IMR-90 (cell line): Measurements from ENCODE around the gene MMP20. TPM values are rescaled to one million over a fixed set of nuclear protein-coding genes. Genes with fewer than 3 reads are reported as not detected.

Source experiments
- ATAC-seq: fragments of 200-7000 bp; cut with Tn5 transposase; 2 replicates; pipeline ENCODE4 v1.9.1; 2020; ENCODE audit warnings: low read depth, mild to moderate bottlenecking, moderate library complexity
- BruUV-seq: library from RNA; stranded (reverse); fragments of 400-500 nt; replicated peaks from 2 replicates; lab custom pipeline; 2021; lab: Mats Ljungman, UMichigan
- CTCF ChIA-PET: fragments of 300-600 bp; formaldehyde crosslinking; extraction: SDS; loops from one replicate; lab custom pipeline; 2021; ENCODE audit warnings: antibody characterized with exemption; lab: Yijun Ruan, JAX
- POLR2A ChIA-PET: fragments of 300-600 bp; sonication (Branson Sonifier 250); formaldehyde crosslinking; loops from one replicate; lab custom pipeline; 2022; ENCODE audit warnings: antibody characterized with exemption; ENCODE audit not compliant: unreplicated experiment; lab: Charles Lee
- DNase-seq: peaks from one replicate; pipeline ENCODE4 v3.0.0; 2013
- H2AFZ ChIP-seq: replicated peaks from 2 replicates; pipeline ENCODE3; 2013; ENCODE audit warnings: low read length, mild to moderate bottlenecking; ENCODE audit not compliant: poor library complexity
- H2AK5ac ChIP-seq: 2 replicates; pipeline ENCODE4 v1.6.1; 2013; ENCODE audit warnings: low read depth, low read length, inconsistent platforms
- H2AK9ac ChIP-seq: replicated peaks from 2 replicates; pipeline ENCODE3; 2013; ENCODE audit warnings: mild to moderate bottlenecking, low read depth, low read length, moderate library complexity; ENCODE audit not compliant: poor library complexity
- H2BK120ac ChIP-seq: 2 replicates; pipeline ENCODE4 v1.6.1; 2013; ENCODE audit warnings: low read depth, low read length, inconsistent platforms
- H2BK15ac ChIP-seq: 3 replicates; pipeline ENCODE4 v1.6.1; 2013; ENCODE audit warnings: low read depth, low read length, inconsistent platforms
- H2BK20ac ChIP-seq: 2 replicates; pipeline ENCODE4 v1.6.1; 2013; ENCODE audit warnings: low read depth, mild to moderate bottlenecking, inconsistent platforms, low read length, moderate library complexity
- H2BK5ac ChIP-seq: 2 replicates; pipeline ENCODE4 v1.6.1; 2013; ENCODE audit warnings: mild to moderate bottlenecking, low read depth, low read length, inconsistent platforms; ENCODE audit not compliant: poor library complexity, severe bottlenecking
- H3K14ac ChIP-seq: replicated peaks from 2 replicates; pipeline ENCODE4 v1.6.1; 2013; ENCODE audit warnings: low read depth, low read length, inconsistent platforms
- H3K18ac ChIP-seq: 2 replicates; pipeline ENCODE4 v1.6.1; 2013; ENCODE audit warnings: low read depth, low read length, control low read depth
- H3K23ac ChIP-seq: 2 replicates; pipeline ENCODE4 v1.6.1; 2013; ENCODE audit warnings: low read depth, low read length, inconsistent platforms
- H3K27ac ChIP-seq: 2 replicates; pipeline ENCODE4 v1.5.1; 2013; ENCODE audit warnings: mild to moderate bottlenecking, control low read depth, low read length; ENCODE audit not compliant: insufficient read depth
- H3K27me3 ChIP-seq: 2 replicates; pipeline ENCODE4 v1.6.1; 2013; ENCODE audit warnings: low read length; ENCODE audit not compliant: control insufficient read depth, insufficient read depth
- H3K36me3 ChIP-seq: 2 replicates; pipeline ENCODE4 v1.6.1; 2013; ENCODE audit warnings: low read length, mixed read lengths; ENCODE audit not compliant: control insufficient read depth, insufficient read depth
- H3K4ac ChIP-seq: 2 replicates; pipeline ENCODE4 v1.6.1; 2013; ENCODE audit warnings: low read depth, low read length, inconsistent platforms
- H3K4me1 ChIP-seq: 2 replicates; pipeline ENCODE4 v1.6.1; 2013; ENCODE audit warnings: low read length, mixed read lengths; ENCODE audit not compliant: control insufficient read depth, insufficient read depth
- H3K4me2 ChIP-seq: 2 replicates; pipeline ENCODE4 v1.6.1; 2013; ENCODE audit warnings: low read depth, mild to moderate bottlenecking, control low read depth, low read length, moderate library complexity
- H3K4me3 ChIP-seq: 2 replicates; pipeline ENCODE4 v1.5.1; 2013; ENCODE audit warnings: low read depth, mild to moderate bottlenecking, control low read depth, low read length, moderate library complexity; ENCODE audit not compliant: insufficient read depth
- H3K56ac ChIP-seq: 2 replicates; pipeline ENCODE4 v1.6.1; 2013; ENCODE audit warnings: low read length, inconsistent platforms; ENCODE audit not compliant: insufficient read depth; ENCODE audit errors: extremely low read depth
- H3K79me1 ChIP-seq, 2 experiments: 2 replicates each; pipeline ENCODE4 v1.6.1; 2013; ENCODE audit warnings: low read length in 2 of 2, inconsistent platforms in 1 of 2, low read depth in 1 of 2
- H3K9ac ChIP-seq: 2 replicates; pipeline ENCODE4 v1.6.1; 2013; ENCODE audit warnings: low read depth, low read length, control low read depth
- H3K9me1 ChIP-seq: 2 replicates; pipeline ENCODE4 v1.6.1; 2013; ENCODE audit warnings: low read length, inconsistent platforms; ENCODE audit not compliant: insufficient read depth
- H3K9me3 ChIP-seq: 2 replicates; pipeline ENCODE4 v1.6.1; 2013; ENCODE audit warnings: low read length; ENCODE audit not compliant: control insufficient read depth, insufficient read depth
- H4K20me1 ChIP-seq: 2 replicates; pipeline ENCODE4 v1.6.1; 2013; ENCODE audit warnings: low read length, inconsistent platforms; ENCODE audit not compliant: insufficient read depth
- H4K5ac ChIP-seq: 2 replicates; pipeline ENCODE4 v1.6.1; 2013; ENCODE audit warnings: mild to moderate bottlenecking, low read depth, low read length, control low read depth
- H4K8ac ChIP-seq, 2 experiments: 2 replicates each; pipeline ENCODE4 v1.6.1; 2013; ENCODE audit warnings: low read depth in 2 of 2, low read length in 2 of 2, control low read depth in 1 of 2, inconsistent platforms in 1 of 2
- H4K91ac ChIP-seq: 2 replicates; pipeline ENCODE4 v1.6.1; 2013; ENCODE audit warnings: low read depth, low read length, inconsistent platforms; ENCODE audit not compliant: insufficient read depth
- BHLHE40 ChIP-seq: fragments of 150-350 bp; IDR thresholded peaks from 2 replicates; pipeline ENCODE4 v1.6.1; 2016; ENCODE audit warnings: mild to moderate bottlenecking, low read depth, low read length
- CEBPB ChIP-seq: IDR thresholded peaks from 2 replicates; pipeline ENCODE4 v1.6.1; 2012; ENCODE audit warnings: low read depth, low read length, improper control_type of control experiment
- CHD1 ChIP-seq: IDR thresholded peaks from 2 replicates; pipeline ENCODE4 v1.6.1; 2012; ENCODE audit warnings: low read depth, low read length, improper control_type of control experiment
- CTCF ChIP-seq: conservative IDR thresholded peaks from 2 replicates; pipeline ENCODE4 v1.5.1; 2012; ENCODE audit warnings: mild to moderate bottlenecking, low read depth, low read length, improper control_type of control experiment
- ELK1 ChIP-seq: fragments of 150-350 bp; IDR thresholded peaks from 2 replicates; pipeline ENCODE4 v1.6.1; 2016; ENCODE audit warnings: low read depth, mild to moderate bottlenecking, low read length, moderate library complexity, borderline replicate concordance
- FOS ChIP-seq: fragments of 150-350 bp; IDR thresholded peaks from 2 replicates; pipeline ENCODE4 v1.6.1; 2016; ENCODE audit warnings: low read depth, low read length
- MAFK ChIP-seq: IDR thresholded peaks from 2 replicates; pipeline ENCODE4 v1.6.1; 2012; ENCODE audit warnings: low read depth, low read length, improper control_type of control experiment
- MAZ ChIP-seq: IDR thresholded peaks from 2 replicates; pipeline ENCODE4 v1.6.1; 2012; ENCODE audit warnings: low read depth, mild to moderate bottlenecking, low read length, improper control_type of control experiment, moderate library complexity, borderline replicate concordance
- MXI1 ChIP-seq: IDR thresholded peaks from 2 replicates; pipeline ENCODE4 v1.6.1; 2012; ENCODE audit warnings: low read depth, mild to moderate bottlenecking, low read length, moderate library complexity, borderline replicate concordance
- NFE2L2 ChIP-seq: fragments of 150-350 bp; IDR thresholded peaks from 2 replicates; pipeline ENCODE4 v1.6.1; 2016; ENCODE audit warnings: low read depth, mild to moderate bottlenecking, low read length
- RAD21 ChIP-seq: IDR thresholded peaks from 2 replicates; pipeline ENCODE4 v1.6.1; 2012; ENCODE audit warnings: low read length, improper control_type of control experiment
- RCOR1 ChIP-seq: IDR thresholded peaks from 2 replicates; pipeline ENCODE4 v1.6.1; 2012; ENCODE audit warnings: mild to moderate bottlenecking, low read length, improper control_type of control experiment; ENCODE audit not compliant: insufficient replicate concordance
- RFX5 ChIP-seq: IDR thresholded peaks from 2 replicates; pipeline ENCODE4 v1.8.0; 2012; ENCODE audit warnings: low read depth, mild to moderate bottlenecking, low read length, moderate library complexity
- SMC3 ChIP-seq: fragments of 150-350 bp; IDR thresholded peaks from 2 replicates; pipeline ENCODE4 v1.6.1; 2016; ENCODE audit warnings: low read depth, mild to moderate bottlenecking, antibody characterized with exemption, low read length, moderate library complexity
- USF2 ChIP-seq: fragments of 150-350 bp; IDR thresholded peaks from 2 replicates; pipeline ENCODE4 v1.6.1; 2017; ENCODE audit warnings: mild to moderate bottlenecking, antibody characterized with exemption, low read length, low read depth
- WGBS, 2 experiments: methylation state at CpG; one replicate each; pipeline versions ENCODE4 v1.1.5 to v1.1.7; 2013; ENCODE audit warnings: missing lambda C conversion rate in 2 of 2; ENCODE audit not compliant: insufficient read length in 1 of 2; ENCODE audit errors: extremely low coverage in 2 of 2; 5-methylcytosine and 5-hydroxymethylcytosine counted together
- dilution Hi-C: fragments of 300-500 bp; cut with HindIII; formaldehyde crosslinking; loops from one replicate; pipeline ENCODE4 v1.14.3; 2018; ENCODE audit warnings: low sequenced_read_pairs; ENCODE audit not compliant: unreplicated experiment
- in situ Hi-C: fragments of 300-500 bp; cut with MboI; formaldehyde crosslinking; loops from 3 replicates; pipeline ENCODE4 v1.14.3; 2019; ENCODE audit warnings: low sequenced_read_pairs, inconsistent platforms, mixed read lengths
- intact Hi-C: fragments of 100-400 bp; cut with micrococcal nuclease; formaldehyde crosslinking; loops from 2 replicates; pipeline ENCODE4 v1.10.0; 2022
- polyA plus RNA-seq, 3 experiments: library from polyadenylated mRNA; depleted of rRNA; stranded (reverse); fragments of >200 nt; gene quantifications; 2 replicates each; pipeline ENCODE4 v1.2.3, GENCODE V29; 2012; ENCODE audit warnings: low replicate concordance in 1 of 3
- total RNA-seq: library from RNA; depleted of rRNA; stranded (reverse); fragments of >200 nt; gene quantifications from 2 replicates; pipeline ENCODE4 v1.2.3, GENCODE V29; 2012

Gene MMP20
- total and polyA plus RNA-seq, 2 of the 4 experiments (the other 2 are of a cell fraction), result not detected

GRCh38 chr11:102656528-102656927 is 31.4 kb upstream of the MMP20 start:
- Histone ChIP-seq H2BK15ac (no peak overlapping the region), H2AFZ (no peak overlapping the region), H3K18ac (no peak overlapping the region), H3K9me1 (0 out of 2 replicates have a peak, but pooled peaks cover 4% of the 10 kb centered on the region), H3K4me2 (no peak overlapping the region), H2BK120ac (no peak overlapping the region), H3K4ac (no peak overlapping the region), H3K14ac (no peak overlapping the region), H2AK9ac (no peak overlapping the region), H4K20me1 (no peaks in the 10 kb centered on the region), H3K27ac (no peak overlapping the region), H2AK5ac (no peak overlapping the region), H4K5ac (no peak overlapping the region), H3K27me3 (peaks cover 11% of the 10 kb centered on the region), H3K9ac (no peak overlapping the region), H4K91ac (no peak overlapping the region), H3K4me1 (no peaks in the 10 kb centered on the region), H4K8ac (no peak overlapping the region), H3K23ac (no peak overlapping the region), H3K36me3 (no peaks in the 10 kb centered on the region), H3K79me1 (no peaks in the 10 kb centered on the region), H2BK5ac (no peak overlapping the region), H3K56ac (no peak overlapping the region), H2BK20ac (no peak overlapping the region), H3K4me3 (no peak overlapping the region), H3K9me3 (no peaks in the 10 kb centered on the region; the same call in 1 of the 2 replicates)
- no CpG with 5 or more reads among the region's 1 CpG for WGBS, 2 experiments
- ChIA-PET CTCF (no interaction called here), POLR2A (no interaction called here)
- dilution Hi-C loops, result no loop called here
- in situ Hi-C loops, result no loop called here
- ATAC-seq, result no peak
- intact Hi-C loops, result no loop called here
- BruUV-seq, result no TSS peak
- TF ChIP-seq MAFK (no peak), BHLHE40 (no peak), CTCF (no peak), FOS (no peak), RCOR1 (no peak), SMC3 (no peak), CHD1 (no peak), CEBPB (no peak), USF2 (no peak), MAZ (no peak), RAD21 (no peak), NFE2L2 (no peak), RFX5 (no peak), ELK1 (no peak), MXI1 (no peak)
- no peak for DNase-seq
